HG02678 (cell line): ENCODE results near the gene PTPRU.
"Not testable (repeated sequence)": the region's sequence is repeated elsewhere in the genome, so short reads cannot be mapped to it uniquely, and the experiment has no call there.

Experiments used
- ATAC-seq: cut with Tn5 transposase; IDR thresholded peaks from one replicate; pipeline ENCODE4 v1.9.1; 2021; ENCODE audit warnings: mild to moderate bottlenecking, moderate library complexity; ENCODE audit not compliant: unreplicated experiment

PTPRU gene

DNA sequence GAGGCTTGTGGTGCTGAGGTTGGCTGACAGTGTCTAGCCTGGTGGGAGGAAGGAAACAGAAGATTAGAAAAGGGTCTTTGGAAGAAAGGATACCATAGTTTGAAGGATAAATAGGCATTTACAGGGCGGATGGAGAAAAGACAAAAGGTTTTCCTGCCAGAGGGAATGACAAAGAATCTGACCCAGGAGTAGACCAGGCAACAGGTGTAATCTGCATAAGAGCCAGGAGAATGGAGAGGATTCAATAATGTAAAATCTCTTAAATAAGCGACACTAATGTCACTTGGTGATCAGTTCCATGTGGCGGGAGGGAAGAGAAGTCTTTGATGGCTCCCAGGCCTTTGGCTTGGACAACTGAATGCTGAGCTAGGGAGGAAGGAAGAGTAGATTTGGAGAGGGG is 15.0 kb upstream of the PTPRU start:
- ATAC-seq: no peak

DNA sequence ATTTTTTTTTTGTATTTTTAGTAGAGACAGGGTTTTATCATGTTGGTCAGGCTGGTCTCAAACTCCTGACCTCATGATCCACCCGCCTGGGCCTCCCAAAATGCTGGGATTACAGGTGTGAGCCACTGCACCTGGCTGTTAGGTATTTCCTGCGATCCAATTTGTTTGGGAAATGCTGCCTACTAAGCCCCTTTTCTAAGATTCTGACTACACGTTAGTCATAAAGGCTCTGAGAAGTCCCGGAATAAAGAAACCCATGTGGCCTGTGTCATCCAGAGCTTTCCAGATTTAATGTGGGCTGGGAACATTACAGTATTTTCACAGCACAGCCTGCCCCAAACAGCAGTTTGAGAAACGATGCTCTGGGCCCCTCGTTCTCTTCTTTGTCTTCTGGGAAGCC is 14.1 kb upstream of the PTPRU start:
- ATAC-seq: not testable (repeated sequence)

DNA sequence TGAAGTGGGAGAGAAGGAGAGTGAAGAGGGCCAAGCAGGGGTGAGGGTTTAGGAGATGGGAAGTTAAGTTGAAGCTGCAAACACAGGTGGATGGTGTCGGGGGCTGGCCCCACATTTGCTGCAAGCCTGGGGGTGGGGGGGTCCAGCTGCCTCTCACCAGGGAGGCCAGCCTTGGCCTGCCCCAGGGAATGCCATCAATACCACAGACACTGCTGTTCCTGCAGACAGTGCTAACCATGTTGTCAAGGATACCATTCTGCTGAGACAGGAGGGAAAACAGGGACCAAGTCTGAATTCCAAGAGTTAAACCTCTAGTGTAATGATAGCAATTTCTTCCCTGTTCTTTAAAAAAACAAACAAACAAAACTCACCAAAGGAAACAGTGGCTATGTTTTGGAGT is 13.6 kb upstream of the PTPRU start:
- ATAC-seq: no peak

DNA sequence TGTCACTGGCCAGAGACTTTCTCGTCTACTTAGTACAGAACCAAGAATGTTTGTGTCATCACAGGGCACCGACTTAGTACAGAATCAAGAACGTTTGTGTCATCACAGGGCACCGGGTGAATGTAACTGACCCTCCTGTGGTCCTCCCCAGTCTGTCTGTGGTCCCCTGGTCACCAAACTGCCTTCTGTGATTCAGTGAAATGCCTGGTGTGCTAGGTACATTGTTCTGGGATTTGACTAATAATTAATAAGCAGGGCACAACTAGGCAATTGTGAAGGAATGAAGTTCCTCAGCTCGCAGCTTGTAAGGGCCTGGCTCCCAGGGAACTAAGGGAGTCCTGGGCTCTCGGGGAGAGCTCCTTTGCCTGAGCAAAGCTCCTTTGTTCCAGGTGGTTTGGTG is 12.8 kb upstream of the PTPRU start:
- no peak for ATAC-seq

DNA sequence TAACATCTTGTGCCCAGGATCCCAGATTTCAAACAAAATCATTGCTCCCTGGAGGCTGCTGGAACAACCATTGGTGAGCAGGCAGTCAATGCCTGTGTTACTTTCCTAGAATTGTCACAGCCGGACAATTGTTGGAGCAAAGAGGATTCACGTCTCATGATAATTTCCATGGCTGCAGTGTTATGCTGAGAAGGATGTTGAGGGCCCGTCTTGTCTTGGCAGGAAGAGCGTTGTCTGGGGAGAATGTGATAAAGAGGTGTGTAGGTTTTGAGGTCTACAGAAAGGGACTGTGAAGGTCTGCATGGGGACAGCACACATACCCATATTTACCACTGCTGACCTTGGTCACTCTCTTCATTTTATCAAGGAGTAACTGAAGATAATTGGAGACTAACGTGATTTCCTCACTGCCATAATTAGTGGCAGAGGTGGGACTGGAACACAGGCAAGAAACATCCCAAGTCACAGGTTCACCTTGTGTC is 11.9 kb upstream of the PTPRU start:
- ATAC-seq: no peak

DNA sequence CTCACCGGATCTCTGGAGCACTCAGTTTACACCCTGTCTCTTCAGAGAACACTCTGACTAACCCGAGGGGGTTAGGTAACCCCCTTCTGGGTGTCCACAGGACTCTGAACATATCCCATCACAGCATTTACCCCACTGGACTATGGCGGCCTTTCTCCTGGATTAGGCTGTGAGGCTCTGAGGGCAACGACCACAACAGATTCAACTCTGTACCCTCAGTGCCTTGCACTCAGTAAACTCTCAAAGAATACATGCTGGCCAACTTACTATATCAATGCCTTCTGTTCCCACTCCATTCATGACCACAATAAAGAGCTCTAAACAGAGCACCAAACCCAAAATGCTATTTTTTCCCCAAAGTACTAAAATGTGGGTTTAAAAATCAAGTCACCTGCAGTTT is 11.0 kb upstream of the PTPRU start:
- ATAC-seq: no peak

DNA sequence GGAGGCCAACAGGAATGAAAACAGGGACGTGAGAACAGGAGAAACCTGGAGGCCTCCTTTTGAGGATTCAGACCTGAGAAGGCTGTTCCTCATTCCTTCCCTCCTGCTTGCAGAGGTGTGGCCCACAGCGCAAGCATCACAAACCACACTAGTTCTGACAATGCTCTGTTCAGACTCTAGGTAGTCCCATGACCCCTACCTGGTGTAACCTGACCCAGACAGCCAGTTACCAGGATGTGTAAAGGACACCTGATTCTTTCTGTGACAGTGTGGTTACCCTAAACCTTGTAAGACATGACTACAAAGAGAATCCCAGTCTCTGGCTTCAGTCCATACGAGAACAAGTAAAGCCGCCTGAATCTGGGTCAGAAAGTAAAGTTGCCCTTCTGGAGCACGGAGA is 8.8 kb upstream of the PTPRU start:
- no peak for ATAC-seq

DNA sequence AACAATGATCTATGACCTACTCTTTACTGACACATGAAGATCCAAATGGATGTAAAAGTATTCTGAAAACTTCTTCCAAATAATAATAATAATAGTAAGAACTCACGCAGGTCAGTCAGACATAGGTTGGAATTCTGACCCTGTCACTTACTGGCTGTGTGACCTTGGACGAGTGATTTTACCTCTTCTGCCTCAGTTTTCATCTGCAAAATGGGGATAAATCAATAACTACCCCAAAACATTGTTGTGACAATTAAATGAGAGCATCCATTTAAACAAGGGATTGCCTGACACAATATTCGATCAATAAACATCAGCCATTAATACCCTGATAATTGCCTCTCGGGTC is 6.1 kb upstream of the PTPRU start:
- ATAC-seq: no peak

DNA sequence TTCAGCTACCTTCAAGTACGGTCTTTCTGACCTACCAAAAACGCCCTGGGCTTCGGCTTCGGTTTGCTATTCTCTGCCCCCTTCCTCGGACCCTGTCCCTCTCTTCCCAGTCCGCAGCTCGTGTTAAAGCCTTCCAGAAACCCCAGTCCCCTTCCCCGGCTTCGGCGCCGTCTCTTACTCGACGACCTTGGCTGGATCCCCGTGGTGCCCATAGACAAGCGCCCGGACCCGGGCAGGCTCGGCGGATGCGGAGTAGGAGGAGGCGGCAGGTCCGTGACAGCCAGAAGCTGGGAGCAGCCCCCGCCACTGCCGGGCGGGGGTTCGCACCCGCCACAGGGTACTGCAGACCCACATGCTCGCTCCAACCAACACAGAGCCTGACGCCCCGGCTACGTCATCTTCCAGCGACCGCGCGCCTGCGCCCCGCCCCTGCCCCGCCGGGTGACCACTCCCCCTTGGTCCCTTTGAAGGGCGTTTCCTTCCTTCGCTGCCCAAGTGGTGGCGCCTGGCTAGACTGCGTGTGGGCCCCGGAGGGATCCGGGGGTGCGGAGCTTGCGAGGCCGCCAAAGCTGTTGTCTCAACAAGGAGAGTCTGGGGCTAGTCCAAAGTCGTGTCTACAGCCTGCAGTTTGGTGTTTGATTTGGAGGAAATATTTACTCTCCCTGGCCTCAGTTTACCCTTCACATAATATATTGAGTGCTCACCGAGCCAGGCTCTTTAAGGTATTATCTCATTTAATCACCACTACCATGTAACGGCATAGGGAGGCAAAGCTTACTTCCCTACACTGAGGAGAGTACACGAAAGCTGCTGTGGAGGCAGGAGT is 5.6 kb upstream of the PTPRU start, which contains the start of gene MECR:
Gene MECR, minus strand, starts transcription at position 382 of the 826 bp plus-strand sequence. Its CDS starts 28 bp downstream, at position 354.
- ATAC-seq: peak; percentile 97

DNA sequence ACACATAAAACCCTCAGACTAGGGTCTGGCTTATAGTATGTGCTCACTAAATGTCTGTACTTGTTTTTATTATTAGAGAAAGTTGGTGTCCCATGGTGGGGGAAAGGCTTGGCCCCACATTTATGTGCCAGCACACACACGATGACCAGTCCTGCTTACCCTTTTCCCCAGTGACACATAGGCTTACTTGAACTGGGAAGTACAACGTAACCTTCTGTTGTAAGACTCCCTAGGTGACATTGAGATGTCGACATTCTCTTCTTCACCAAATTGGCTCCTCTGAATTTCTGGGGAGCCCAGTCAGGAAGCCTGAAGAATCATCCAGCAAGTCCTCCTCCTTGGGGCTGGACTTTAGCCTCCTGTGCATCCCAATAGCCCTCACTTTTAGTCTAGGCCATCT is 3.9 kb upstream of the PTPRU start:
- ATAC-seq: no peak

DNA sequence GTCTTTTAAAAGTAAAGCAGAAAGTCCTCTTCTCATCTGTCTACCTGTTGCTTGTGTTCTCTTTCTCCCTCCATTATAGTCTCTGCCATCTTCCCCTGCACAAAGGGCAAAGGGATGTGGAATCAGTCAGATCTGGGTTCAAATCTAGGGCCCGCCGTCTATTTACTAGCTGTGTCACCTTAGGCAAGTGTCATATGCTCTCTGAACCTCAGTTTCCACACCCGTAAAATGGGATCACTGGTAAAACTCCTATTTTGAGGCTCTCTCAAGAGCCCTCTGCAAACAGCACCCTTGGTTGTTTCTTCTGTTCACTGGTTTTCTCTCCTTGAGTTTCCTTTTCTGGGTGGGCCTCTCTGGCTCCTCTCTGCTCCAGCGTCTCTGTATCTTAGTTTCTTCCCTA is 2.6 kb upstream of the PTPRU start:
- no peak for ATAC-seq

DNA sequence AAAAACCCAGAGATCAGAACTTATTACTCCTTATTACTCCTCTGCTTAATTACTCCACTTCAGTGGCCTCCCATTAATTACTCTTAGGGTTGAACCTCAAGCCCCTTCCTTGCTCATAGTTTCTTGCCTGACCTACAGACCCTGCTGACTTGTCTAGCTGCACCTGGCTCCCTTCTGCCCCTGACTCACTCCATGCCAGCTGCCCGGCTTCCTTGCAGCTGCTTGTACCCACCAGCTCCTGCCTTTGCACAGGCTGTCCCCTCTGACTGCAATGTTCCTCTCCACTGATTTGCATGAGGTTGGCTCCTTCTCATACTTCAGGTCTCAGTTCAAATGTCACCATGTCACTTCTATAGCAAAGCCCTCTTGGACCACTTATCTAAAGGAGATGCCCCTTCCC is 1.9 kb upstream of the PTPRU start:
- ATAC-seq: no peak

DNA sequence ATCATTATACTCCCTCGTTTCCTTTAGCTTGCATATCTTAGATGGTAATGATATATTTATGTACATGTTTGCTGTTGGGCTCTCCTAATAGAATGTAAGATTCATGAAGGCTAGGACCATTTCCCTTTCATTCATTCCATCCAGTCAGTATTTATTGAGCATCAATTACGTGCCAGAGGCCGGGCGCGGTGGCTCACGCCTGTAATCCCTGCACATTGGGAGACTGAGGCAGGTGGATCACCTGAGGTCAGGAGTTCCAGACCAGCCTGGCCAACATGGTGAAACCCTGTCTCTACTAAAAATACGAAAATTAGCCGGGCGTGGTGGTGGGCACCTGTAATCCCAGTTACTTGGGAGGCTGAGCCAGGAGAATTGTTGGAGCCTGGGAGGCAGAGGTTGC is 1.4 kb upstream of the PTPRU start:
- not testable (repeated sequence) for ATAC-seq

DNA sequence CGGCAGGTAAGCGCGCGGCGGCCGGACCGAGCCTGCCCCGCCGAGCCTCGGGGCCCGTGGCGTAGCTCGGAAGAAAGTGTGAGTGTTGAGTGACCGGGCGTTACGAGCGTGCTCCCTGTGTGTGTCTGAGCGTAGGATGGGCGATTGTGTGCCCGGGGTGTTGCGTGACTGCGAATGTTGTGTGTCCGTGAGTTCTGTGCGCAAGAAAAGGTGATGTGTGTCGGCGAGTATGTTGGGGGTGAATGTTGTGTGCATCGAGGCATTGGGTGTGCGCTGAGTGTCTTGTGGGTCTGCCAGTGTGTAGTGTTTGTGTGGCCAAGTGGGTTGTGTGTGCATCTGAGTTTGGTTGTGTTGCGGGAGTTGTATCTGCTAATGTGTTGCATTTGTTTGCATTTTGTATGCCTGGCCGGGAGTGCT is 398 bp downstream of the PTPRU start:
- no peak for ATAC-seq

DNA sequence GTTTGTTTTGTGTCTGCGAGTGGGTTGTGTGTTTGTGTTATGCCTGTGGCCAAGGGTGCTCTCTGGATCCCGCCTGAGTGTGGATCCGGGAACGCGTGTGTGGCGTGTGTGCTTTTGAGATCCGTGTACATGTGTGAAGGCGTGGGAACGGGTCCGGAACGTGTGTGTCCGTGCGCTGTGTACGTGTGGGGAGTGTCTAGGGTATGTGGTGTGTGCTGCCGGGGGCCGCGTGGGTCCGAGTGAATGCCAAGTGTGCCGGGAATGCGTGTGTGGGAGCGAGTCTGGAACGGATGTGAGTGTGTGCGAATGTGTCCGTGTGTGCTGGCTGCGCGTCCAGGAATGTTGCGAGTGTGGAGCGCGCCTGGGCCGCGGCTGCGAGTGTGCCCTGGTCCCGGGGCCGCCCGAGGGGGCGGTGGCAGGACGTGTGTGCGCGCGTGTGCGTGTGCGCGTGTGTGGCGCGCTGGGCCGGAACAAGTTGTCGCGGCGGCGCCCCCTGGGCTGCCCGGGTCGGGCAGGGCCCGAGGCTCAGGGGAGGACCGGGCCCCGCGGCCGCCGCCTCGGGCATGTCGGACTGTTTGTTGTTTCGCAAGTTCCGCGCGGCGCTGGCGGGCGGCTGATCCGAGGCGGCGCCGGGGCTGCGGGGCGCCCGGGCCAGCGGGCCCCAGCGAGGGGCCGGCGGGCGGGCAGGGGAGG is 953 bp downstream of the PTPRU start:
- no peak for ATAC-seq

DNA sequence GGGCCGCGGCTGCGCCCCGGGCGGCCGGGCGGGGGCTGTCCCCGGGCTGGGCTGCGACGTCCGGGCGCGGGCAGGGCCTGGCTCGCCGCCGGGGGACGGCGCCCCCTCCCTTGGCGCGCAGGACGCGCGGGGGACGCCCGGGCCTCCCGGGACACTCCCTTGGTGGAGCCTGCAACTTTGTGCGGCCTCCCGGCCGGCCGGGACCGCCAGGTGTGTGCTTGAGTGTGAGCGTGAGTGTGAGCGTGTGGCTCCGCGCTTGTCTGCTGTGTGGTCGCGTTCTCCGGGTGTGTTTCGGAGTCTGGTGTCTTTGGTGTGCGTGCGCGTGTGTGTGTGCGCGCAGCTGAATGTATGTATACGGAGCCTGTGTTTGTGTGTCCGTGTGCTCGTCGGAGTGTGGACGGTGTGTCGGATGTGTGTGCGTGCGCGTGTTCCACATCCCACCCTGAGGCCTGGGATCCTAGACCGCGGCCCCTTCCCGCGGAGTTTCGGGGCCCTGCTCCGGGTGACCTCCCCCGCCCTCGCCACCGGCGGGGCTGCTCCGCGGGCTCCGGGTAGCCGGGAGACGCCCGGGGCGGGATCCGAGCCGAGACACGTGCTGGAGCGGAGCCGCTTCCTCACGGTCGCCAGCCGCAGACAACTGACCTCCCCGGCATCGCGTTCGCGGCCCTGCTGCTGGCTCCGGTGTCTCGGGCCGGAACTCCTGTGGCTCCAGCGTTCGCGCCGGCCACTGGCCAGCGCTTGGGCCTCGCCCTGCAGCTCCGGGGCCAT is 1.7 kb downstream of the PTPRU start:
- no peak for ATAC-seq

DNA sequence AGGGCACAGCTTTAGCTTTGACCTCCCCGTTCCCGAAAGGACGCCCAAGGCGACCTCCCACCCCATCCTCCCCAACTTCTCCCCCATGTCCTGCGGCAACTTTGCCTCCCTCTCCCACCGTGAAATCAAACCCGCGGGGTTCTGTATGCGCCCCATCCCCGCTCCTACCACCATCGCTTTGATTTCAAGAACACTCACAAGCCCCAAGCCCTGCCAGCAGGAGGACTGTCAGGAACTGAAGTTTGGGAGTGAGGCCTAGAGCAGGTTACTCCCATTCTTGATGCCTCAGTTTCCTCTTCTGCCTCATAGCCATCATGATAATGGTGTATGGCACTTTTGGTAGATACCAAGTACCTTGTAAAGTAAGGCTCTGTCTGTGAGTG is 2.3 kb downstream of the PTPRU start:
- ATAC-seq: no peak

DNA sequence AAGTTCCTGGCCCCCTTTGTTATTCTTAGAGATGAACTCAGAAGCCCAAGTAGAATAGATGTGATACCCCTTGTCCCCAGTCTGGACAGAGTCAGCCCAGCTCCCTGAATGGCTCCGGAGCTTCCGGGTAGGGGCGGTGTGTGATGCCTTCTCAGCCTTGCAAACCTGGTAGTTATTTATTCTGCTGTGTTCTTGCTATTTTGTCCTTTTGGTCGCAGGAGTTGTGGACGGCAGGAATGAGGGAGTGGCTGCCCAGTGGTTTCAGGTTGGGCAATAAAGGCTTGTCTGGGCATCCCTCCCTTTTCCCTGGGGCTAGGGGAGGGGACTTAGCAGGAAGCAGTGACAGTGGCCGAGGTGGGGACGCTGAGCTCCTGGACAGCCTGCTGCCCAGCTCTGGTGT is 2.8 kb downstream of the PTPRU start:
- no peak for ATAC-seq

DNA sequence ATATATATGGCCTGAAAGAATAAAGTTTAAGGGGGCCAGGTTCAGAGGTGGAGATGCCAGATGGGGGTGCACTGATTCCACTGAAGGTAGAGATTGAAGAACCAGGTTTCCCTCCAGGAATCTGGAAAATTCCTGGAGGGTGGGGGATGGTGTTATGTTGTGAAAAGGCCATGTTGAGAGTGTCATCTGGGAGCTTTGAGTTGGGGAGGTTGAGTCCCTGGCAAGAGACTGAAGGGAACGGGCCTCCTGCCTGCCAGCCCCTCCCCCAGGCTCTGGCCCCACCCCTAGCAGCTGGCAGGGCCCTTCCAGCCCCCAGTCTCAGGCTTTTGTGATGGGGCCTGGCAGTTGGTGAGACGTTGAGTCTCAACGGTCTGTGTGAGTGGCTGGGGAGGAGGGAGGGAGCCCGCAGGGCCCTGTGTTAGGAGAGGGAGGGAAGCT is 4.1 kb downstream of the PTPRU start:
- no peak for ATAC-seq

DNA sequence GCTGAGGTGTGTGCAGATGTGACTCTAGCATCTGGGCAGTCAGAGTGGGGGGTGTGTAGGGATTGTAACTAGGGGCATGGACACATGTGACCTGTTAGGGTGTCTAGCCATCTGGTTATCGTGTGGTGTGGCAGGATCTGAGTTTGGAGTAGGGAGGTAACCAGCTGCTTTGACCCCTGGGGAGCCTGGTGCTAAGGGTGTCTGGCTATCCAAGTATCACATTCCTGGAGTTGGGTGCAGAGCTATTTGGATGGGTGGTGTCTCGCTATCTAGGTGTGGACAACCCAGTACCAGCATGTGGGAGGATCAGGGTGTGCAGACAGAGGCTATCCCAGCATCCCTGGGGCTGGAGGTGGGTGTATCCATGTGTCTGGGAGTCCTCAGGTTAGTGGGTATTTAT is 4.7 kb downstream of the PTPRU start:
- no peak for ATAC-seq

DNA sequence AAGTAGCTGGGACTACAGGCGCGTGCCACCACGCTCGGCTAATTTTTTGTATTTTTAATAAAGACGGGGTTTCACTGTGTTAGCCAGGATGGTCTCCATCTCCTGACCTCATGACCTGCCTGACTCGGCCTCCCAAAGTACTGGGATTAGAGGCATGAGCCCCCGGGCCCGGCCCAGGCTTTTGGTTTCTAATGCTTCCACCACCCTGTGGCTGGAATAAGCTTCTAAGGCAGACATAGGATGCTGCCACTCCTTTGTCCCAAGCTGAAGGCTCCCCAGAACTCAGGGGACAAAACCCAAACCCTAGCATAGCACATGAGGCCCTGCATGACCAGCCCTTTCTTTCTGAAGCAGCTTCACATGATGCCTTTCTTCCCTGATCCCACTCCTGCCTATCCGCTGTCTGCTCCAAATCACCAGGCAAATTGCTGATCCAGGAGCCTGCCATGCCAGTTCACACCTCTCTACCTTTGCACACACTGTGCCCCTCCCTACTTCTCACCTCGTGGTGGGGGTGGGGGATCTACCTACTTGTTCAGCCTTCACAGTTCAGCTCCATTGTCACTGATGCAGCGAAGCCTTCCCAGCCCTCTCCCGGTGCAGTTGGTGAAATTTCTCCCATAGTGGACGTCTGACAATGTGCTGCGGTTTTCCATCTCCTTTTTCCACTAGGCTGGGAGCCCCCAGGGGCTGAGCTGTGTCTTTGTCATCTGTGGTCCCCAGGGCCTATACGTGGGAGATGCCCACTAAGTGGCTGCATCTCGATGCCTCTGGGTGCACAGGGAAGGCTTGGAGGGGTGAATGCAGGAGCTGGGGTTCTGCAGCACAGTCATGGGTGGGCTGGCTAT is 6.9 kb downstream of the PTPRU start:
- ATAC-seq: no peak
